ENCODE data around the gene ATP5F1E. TPM values are rescaled to one million over a fixed set of nuclear protein-coding genes. Genes with fewer than 3 reads are reported as not detected.

The ATP5F1E gene
- total and polyA plus RNA-seq, 9 of the 15 experiments (the other 6 are each of a cell fraction or from before 2014, with no cell fraction given): 60.3 to 162 (median 113) TPM

DNA sequence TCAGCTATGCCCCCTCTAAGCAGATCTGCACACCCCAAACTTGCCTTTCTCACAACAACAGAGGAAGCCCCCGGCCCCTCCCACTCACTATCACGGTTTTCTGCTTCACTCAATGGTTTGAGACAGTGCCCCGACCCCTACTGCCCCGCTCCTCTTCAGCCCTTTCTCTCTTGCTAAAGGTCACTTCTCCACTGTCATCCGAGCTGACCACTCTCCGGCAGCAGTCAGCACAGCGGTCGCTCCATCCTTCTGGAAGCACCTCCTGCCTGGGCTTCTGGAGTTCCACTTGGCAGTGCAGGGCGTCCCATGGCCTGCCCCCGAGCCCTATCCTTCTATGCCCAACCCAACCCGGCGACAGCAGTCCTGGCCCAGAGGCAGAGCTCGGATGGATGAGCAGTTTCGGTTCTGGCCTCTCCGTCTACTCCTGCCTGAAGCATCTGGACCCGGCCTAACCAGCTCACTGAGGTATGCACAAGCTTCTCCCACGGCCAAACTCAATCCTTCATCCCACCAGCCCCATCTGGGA lies 29.2 kb downstream of the ATP5F1E start:
- no peaks in the 10 kb centered on the region for H3K27me3 ChIP-seq (ENCODE audit: control insufficient read depth in 2 of 2, insufficient read depth in 2 of 2, low read length in 2 of 2)
- CTCF ChIA-PET (ENCODE audit: low intra/inter-chr PET ratio): no interaction called here
- H3K4me3 ChIP-seq: no peak overlapping the region
- peaks cover 41% of the 10 kb centered on the region for H3K79me2 ChIP-seq (ENCODE audit: control insufficient read depth, insufficient read depth, low read length)
- 0 out of 4 replicates have a peak overlapping the region, but pooled peaks of 1 of the 2 experiments have one; percentile 43 for H3K9ac ChIP-seq (ENCODE audit: insufficient read depth in 1 of 2, low read depth in 2 of 2, low read length in 2 of 2)
- peaks cover 2% of the 10 kb centered on the region for H4K20me1 ChIP-seq (replicated peaks; ENCODE audit: control insufficient read depth, insufficient read depth, low read length)
- 85% methylated on average over 16 of the region's 17 CpGs for WGBS (ENCODE audit: insufficient coverage, low coverage, missing lambda C conversion rate)
- H3K27ac ChIP-seq (ENCODE audit: extremely low read depth, low read depth, low read length): no peak overlapping the region
- no peak overlapping the region for H3K4me2 ChIP-seq (ENCODE audit: insufficient read depth, low read length)
- no peak for DNase-seq (ENCODE audit: extremely low read depth in 1 of 4, low spot score in 3 of 4)
- no peak for ATAC-seq
- POLR2A ChIA-PET: no interaction called here
- intact Hi-C loops (cut with micrococcal nuclease) (no loop called here), in situ Hi-C loops (cut with MboI) (no loop called here)
- H3K4me1 ChIP-seq (replicated peaks in 1 of 2; ENCODE audit: control insufficient read depth in 2 of 2, insufficient read depth in 2 of 2, low read length in 2 of 2): peaks cover 26 to 66% of the 10 kb centered on the region in 2 experiments
- peaks cover 63% of the 10 kb centered on the region for H3K36me3 ChIP-seq (ENCODE audit: control insufficient read depth, insufficient read depth, low read length)
- peaks cover 6% of the 10 kb centered on the region for H3K9me1 ChIP-seq (ENCODE audit: control insufficient read depth, insufficient read depth, low read length)
- no TSS peak for BruUV-seq (replicated peaks)
- H2AFZ ChIP-seq (ENCODE audit: low read depth, low read length): no peak overlapping the region
- no peak for FAIRE-seq
- no peaks in the 10 kb centered on the region for H3K9me3 ChIP-seq (replicated peaks; ENCODE audit: control insufficient read depth, insufficient read depth, low read depth, low read length)
- TF ChIP-seq RBFOX2 (IDR thresholded peaks at IDR 0.05; ENCODE audit: low read depth, low read length) (peak; percentile 10; the same call in 1 of the 2 replicates), ZNF184 (CRISPR knock-in tag; IDR thresholded peaks at IDR 0.05) (no peak), CHCHD3 (CRISPR knock-in tag; IDR thresholded peaks at IDR 0.05) (no peak), U2AF1 (optimal IDR thresholded peaks at IDR 0.05; ENCODE audit: low read depth, low read length) (no peak), PPARD (CRISPR knock-in tag; IDR thresholded peaks at IDR 0.05) (no peak), RAD51 (IDR thresholded peaks at IDR 0.05; ENCODE audit: borderline replicate concordance, low read depth) (no peak)
- TF ChIP-seq, protein P1, sequence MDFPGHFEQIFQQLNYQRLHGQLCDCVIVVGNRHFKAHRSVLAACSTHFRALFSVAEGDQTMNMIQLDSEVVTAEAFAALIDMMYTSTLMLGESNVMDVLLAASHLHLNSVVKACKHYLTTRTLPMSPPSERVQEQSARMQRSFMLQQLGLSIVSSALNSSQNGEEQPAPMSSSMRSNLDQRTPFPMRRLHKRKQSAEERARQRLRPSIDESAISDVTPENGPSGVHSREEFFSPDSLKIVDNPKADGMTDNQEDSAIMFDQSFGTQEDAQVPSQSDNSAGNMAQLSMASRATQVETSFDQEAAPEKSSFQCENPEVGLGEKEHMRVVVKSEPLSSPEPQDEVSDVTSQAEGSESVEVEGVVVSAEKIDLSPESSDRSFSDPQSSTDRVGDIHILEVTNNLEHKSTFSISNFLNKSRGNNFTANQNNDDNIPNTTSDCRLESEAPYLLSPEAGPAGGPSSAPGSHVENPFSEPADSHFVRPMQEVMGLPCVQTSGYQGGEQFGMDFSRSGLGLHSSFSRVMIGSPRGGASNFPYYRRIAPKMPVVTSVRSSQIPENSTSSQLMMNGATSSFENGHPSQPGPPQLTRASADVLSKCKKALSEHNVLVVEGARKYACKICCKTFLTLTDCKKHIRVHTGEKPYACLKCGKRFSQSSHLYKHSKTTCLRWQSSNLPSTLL (IDR thresholded peaks at IDR 0.05): no peak
- TF ChIP-seq, protein P2, sequence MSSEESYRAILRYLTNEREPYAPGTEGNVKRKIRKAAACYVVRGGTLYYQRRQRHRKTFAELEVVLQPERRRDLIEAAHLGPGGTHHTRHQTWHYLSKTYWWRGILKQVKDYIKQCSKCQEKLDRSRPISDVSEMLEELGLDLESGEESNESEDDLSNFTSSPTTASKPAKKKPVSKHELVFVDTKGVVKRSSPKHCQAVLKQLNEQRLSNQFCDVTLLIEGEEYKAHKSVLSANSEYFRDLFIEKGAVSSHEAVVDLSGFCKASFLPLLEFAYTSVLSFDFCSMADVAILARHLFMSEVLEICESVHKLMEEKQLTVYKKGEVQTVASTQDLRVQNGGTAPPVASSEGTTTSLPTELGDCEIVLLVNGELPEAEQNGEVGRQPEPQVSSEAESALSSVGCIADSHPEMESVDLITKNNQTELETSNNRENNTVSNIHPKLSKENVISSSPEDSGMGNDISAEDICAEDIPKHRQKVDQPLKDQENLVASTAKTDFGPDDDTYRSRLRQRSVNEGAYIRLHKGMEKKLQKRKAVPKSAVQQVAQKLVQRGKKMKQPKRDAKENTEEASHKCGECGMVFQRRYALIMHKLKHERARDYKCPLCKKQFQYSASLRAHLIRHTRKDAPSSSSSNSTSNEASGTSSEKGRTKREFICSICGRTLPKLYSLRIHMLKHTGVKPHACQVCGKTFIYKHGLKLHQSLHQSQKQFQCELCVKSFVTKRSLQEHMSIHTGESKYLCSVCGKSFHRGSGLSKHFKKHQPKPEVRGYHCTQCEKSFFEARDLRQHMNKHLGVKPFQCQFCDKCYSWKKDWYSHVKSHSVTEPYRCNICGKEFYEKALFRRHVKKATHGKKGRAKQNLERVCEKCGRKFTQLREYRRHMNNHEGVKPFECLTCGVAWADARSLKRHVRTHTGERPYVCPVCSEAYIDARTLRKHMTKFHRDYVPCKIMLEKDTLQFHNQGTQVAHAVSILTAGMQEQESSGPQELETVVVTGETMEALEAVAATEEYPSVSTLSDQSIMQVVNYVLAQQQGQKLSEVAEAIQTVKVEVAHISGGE (CRISPR knock-in tag; IDR thresholded peaks at IDR 0.05): no peak
